Neural cell (in vitro differentiated cells): Measurements from ENCODE around the gene BHLHA9. TPM values are rescaled to one million over a fixed set of nuclear protein-coding genes. Genes with fewer than 3 reads are reported as not detected.

Source experiments
- H2AFZ ChIP-seq: fragments of 200-600, 300-800 bp; sonication (generic), shearing (Covaris generic); 2 replicates; pipeline ENCODE4 v1.6.0; 2014; ENCODE audit warnings: low read depth, mild to moderate bottlenecking, antibody characterized with exemption, low read length, moderate library complexity
- H3F3A ChIP-seq: fragments of 200-600 bp; shearing (Covaris generic); 2 replicates; pipeline ENCODE4 v1.6.1; 2016; ENCODE audit warnings: mild to moderate bottlenecking, moderate library complexity, mixed read lengths, antibody characterized with exemption, low read length; ENCODE audit not compliant: insufficient read depth, poor library complexity, severe bottlenecking
- H3K27ac ChIP-seq: fragments of 200-600, 300-800 bp; sonication (generic), shearing (Covaris generic); 2 replicates; pipeline ENCODE4 v1.5.1; 2014; ENCODE audit warnings: mild to moderate bottlenecking, low read length, moderate library complexity
- H3K27me3 ChIP-seq: fragments of 300-800, 200-600 bp; sonication (generic), shearing (Covaris generic); 2 replicates; pipeline ENCODE4 v1.6.0; 2014; ENCODE audit warnings: mild to moderate bottlenecking, low read depth, low read length, moderate library complexity; ENCODE audit not compliant: insufficient read depth
- H3K36me3 ChIP-seq: fragments of 300-800, 200-600 bp; sonication (generic), shearing (Covaris generic); 2 replicates; pipeline ENCODE4 v1.5.1; 2014; ENCODE audit warnings: mild to moderate bottlenecking, antibody characterized with exemption, low read length, moderate library complexity; ENCODE audit not compliant: insufficient read depth
- H3K4me2 ChIP-seq: fragments of 300-800, 200-600 bp; sonication (generic), shearing (Covaris generic); 2 replicates; pipeline ENCODE4 v1.6.0; 2014; ENCODE audit warnings: mild to moderate bottlenecking, low read length
- H3K4me3 ChIP-seq: fragments of 300-800, 200-600 bp; sonication (generic), shearing (Covaris generic); 2 replicates; pipeline ENCODE4 v1.5.1; 2014; ENCODE audit warnings: mild to moderate bottlenecking, low read length, moderate library complexity
- H3K79me2 ChIP-seq: fragments of 200-600 bp; shearing (Covaris generic); replicated peaks from 2 replicates; pipeline ENCODE4 v1.6.0; 2014; ENCODE audit warnings: mild to moderate bottlenecking, low read length, moderate library complexity; ENCODE audit not compliant: insufficient read depth
- H3K9ac ChIP-seq: fragments of 300-800, 200-600 bp; sonication (generic), shearing (Covaris generic); 2 replicates; pipeline ENCODE4 v1.6.1; 2016; ENCODE audit warnings: mild to moderate bottlenecking, low read length, mixed read lengths
- H3K9me2 ChIP-seq: fragments of 200-600 bp; shearing (Covaris generic); 2 replicates; pipeline ENCODE4 v1.6.1; 2016; ENCODE audit warnings: mild to moderate bottlenecking, low read length, mixed read lengths; ENCODE audit not compliant: insufficient read depth
- H3K9me3 ChIP-seq: fragments of 200-600, 300-800 bp; sonication (generic), shearing (Covaris generic); 2 replicates; pipeline ENCODE4 v1.6.1; 2016; ENCODE audit warnings: mild to moderate bottlenecking, mixed run types, low read length, moderate library complexity, mixed read lengths
- H4K20me1 ChIP-seq: fragments of 200-600 bp; shearing (Covaris generic); 2 replicates; pipeline ENCODE4 v1.6.1; 2016; ENCODE audit warnings: mild to moderate bottlenecking, mixed run types; ENCODE audit not compliant: insufficient read depth
- EP300 ChIP-seq: fragments of 450-650 bp; conservative IDR thresholded peaks from 2 replicates; pipeline ENCODE4 v1.6.1; 2014; ENCODE audit warnings: antibody characterized with exemption, mild to moderate bottlenecking, moderate library complexity; ENCODE audit not compliant: poor library complexity, severe bottlenecking
- EZH2 ChIP-seq: fragments of 200-600, 300-800 bp; shearing (Covaris generic), sonication (generic); IDR thresholded peaks from 2 replicates; pipeline ENCODE4 v1.6.1; 2014; ENCODE audit warnings: antibody characterized with exemption, low read length, borderline replicate concordance, mild to moderate bottlenecking; ENCODE audit not compliant: insufficient read depth, poor library complexity, severe bottlenecking
- MXI1 ChIP-seq: fragments of 450-650 bp; conservative IDR thresholded peaks from 2 replicates; pipeline ENCODE4 v1.6.1; 2014; ENCODE audit warnings: antibody characterized with exemption, mild to moderate bottlenecking; ENCODE audit not compliant: poor library complexity, severe bottlenecking
- POLR2AphosphoS5 ChIP-seq: IDR thresholded peaks from 2 replicates; pipeline ENCODE4 v1.6.1; 2012
- RAD21 ChIP-seq: fragments of 450-650 bp; conservative IDR thresholded peaks from 2 replicates; pipeline ENCODE4 v1.6.1; 2014; ENCODE audit warnings: antibody characterized with exemption, mild to moderate bottlenecking, moderate library complexity
- SMC3 ChIP-seq: fragments of 450-650 bp; conservative IDR thresholded peaks from 2 replicates; pipeline ENCODE4 v1.6.1; 2014; ENCODE audit warnings: antibody characterized with exemption, mild to moderate bottlenecking, moderate library complexity; ENCODE audit not compliant: poor library complexity
- TAF1 ChIP-seq: IDR thresholded peaks from 2 replicates; pipeline ENCODE4 v1.6.1; 2012; ENCODE audit warnings: low read depth
- polyA plus RNA-seq: library from polyadenylated mRNA; depleted of rRNA; stranded (reverse); fragments of >200 nt; gene quantifications from 2 replicates; pipeline ENCODE4 v1.2.3, GENCODE V29; 2014
- TF ChIP-seq, protein P1 (sequence below): IDR thresholded peaks from 2 replicates; pipeline ENCODE4 v1.6.1; 2012; ENCODE audit warnings: borderline replicate concordance
- TF ChIP-seq, protein P2 (sequence below): fragments of 450-650 bp; IDR thresholded peaks from 2 replicates; pipeline ENCODE4 v1.5.1; 2014; ENCODE audit warnings: antibody characterized with exemption, mild to moderate bottlenecking, moderate library complexity; ENCODE audit not compliant: poor library complexity, severe bottlenecking

Gene BHLHA9
- polyA plus RNA-seq, 1 donor from 2014 or later = not detected

DNA sequence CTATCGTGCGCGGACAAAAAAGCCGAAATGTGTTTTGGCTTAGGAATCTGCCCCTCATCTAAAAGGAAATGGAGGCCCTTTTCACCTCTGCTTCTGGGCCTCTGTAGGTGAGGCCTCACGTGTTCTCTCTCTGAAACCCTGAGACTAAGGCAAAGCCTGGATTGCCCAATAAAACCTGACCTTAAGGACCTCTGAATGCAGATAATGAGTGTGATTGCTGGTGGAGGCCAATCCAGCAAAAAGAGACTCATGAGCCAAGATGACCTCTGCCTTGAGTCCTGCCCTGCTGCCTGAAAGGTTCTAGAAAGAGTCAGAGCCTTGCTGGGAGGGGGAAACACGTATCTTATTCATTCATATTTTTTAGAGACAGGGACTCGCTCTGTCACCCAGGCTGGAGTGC lies 45.9 kb upstream of the BHLHA9 start:
- Histone ChIP-seq H3K27me3 (peaks cover 25% of the 10 kb centered on the region), H3K36me3 (no peaks in the 10 kb centered on the region), H3K9me3 (no peaks in the 10 kb centered on the region), H3F3A (no peaks in the 10 kb centered on the region), H3K4me2 (no peak overlapping the region), H2AFZ (no peak overlapping the region), H4K20me1 (no peaks in the 10 kb centered on the region), H3K79me2 (no peaks in the 10 kb centered on the region), H3K4me3 (no peak overlapping the region), H3K9me2 (no peaks in the 10 kb centered on the region), H3K27ac (no peak overlapping the region), H3K9ac (no peak overlapping the region)
- TF ChIP-seq EP300 (no peak), POLR2AphosphoS5 (no peak), RAD21 (no peak), SMC3 (no peak), MXI1 (no peak), EZH2 (no peak), TAF1 (no peak)
- TF ChIP-seq, protein P1, sequence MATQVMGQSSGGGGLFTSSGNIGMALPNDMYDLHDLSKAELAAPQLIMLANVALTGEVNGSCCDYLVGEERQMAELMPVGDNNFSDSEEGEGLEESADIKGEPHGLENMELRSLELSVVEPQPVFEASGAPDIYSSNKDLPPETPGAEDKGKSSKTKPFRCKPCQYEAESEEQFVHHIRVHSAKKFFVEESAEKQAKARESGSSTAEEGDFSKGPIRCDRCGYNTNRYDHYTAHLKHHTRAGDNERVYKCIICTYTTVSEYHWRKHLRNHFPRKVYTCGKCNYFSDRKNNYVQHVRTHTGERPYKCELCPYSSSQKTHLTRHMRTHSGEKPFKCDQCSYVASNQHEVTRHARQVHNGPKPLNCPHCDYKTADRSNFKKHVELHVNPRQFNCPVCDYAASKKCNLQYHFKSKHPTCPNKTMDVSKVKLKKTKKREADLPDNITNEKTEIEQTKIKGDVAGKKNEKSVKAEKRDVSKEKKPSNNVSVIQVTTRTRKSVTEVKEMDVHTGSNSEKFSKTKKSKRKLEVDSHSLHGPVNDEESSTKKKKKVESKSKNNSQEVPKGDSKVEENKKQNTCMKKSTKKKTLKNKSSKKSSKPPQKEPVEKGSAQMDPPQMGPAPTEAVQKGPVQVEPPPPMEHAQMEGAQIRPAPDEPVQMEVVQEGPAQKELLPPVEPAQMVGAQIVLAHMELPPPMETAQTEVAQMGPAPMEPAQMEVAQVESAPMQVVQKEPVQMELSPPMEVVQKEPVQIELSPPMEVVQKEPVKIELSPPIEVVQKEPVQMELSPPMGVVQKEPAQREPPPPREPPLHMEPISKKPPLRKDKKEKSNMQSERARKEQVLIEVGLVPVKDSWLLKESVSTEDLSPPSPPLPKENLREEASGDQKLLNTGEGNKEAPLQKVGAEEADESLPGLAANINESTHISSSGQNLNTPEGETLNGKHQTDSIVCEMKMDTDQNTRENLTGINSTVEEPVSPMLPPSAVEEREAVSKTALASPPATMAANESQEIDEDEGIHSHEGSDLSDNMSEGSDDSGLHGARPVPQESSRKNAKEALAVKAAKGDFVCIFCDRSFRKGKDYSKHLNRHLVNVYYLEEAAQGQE = no peak
- TF ChIP-seq, protein P2, sequence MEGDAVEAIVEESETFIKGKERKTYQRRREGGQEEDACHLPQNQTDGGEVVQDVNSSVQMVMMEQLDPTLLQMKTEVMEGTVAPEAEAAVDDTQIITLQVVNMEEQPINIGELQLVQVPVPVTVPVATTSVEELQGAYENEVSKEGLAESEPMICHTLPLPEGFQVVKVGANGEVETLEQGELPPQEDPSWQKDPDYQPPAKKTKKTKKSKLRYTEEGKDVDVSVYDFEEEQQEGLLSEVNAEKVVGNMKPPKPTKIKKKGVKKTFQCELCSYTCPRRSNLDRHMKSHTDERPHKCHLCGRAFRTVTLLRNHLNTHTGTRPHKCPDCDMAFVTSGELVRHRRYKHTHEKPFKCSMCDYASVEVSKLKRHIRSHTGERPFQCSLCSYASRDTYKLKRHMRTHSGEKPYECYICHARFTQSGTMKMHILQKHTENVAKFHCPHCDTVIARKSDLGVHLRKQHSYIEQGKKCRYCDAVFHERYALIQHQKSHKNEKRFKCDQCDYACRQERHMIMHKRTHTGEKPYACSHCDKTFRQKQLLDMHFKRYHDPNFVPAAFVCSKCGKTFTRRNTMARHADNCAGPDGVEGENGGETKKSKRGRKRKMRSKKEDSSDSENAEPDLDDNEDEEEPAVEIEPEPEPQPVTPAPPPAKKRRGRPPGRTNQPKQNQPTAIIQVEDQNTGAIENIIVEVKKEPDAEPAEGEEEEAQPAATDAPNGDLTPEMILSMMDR = no peak

DNA sequence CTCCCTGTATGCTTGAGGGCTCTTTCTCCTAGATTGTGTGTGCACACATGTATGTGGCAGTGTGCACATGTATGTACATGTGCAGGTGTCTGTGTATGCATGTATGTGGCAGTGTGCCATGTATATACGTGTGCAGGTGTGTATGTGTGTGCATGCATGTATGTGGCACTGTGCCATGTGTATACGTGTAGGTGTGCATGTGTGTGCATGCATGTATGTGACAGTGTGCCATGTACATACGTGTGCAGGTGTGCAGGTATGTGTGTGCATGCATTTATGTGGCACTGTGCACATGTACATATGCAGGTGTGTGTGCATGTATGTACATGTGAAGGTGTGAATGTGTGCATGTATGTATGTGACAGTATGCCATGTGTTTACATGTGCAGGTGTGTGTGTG lies 43.9 kb upstream of the BHLHA9 start:
- Histone ChIP-seq H3K36me3 (no peaks in the 10 kb centered on the region), H3K27ac (no peak overlapping the region), H3K9me3 (no peaks in the 10 kb centered on the region), H3K79me2 (no peaks in the 10 kb centered on the region), H3K9me2 (no peaks in the 10 kb centered on the region), H3K27me3 (peaks cover 41% of the 10 kb centered on the region), H3K4me2 (no peak overlapping the region), H3K4me3 (no peak overlapping the region), H2AFZ (no peak overlapping the region), H3K9ac (no peak overlapping the region), H3F3A (no peaks in the 10 kb centered on the region), H4K20me1 (no peaks in the 10 kb centered on the region)
- TF ChIP-seq TAF1 (no peak), RAD21 (no peak), MXI1 (no peak), POLR2AphosphoS5 (no peak), EP300 (no peak), EZH2 (no peak), SMC3 (no peak)
- TF ChIP-seq, protein P2 = no peak
- TF ChIP-seq, protein P1 = no peak
